HG03095 (cell line): ENCODE measurements around the gene LRG1.

Experiments used
- ATAC-seq: cut with Tn5 transposase; IDR thresholded peaks from one replicate; pipeline ENCODE4 v1.9.1; 2021; ENCODE audit warnings: moderate library complexity; ENCODE audit not compliant: unreplicated experiment

The LRG1 gene

GRCh38 chr19:4512070-4512469 lies 27.8 kb downstream of the LRG1 start:
- no peak for ATAC-seq

- no peak for ATAC-seq
These were observed 28.4 kb downstream of the LRG1 start for GRCh38 chr19:4511300-4512054.

GRCh38 chr19:4510435-4511255 lies 29.2 kb downstream of the LRG1 start:
- ATAC-seq: no peak

GRCh38 chr19:4508698-4509097 lies 31.1 kb downstream of the LRG1 start:
- no peak for ATAC-seq

- ATAC-seq: no peak
These were observed 32.0 kb downstream of the LRG1 start for GRCh38 chr19:4507804-4508203.

GRCh38 chr19:4507150-4507452 lies 32.7 kb downstream of the LRG1 start:
- ATAC-seq: no peak

GRCh38 chr19:4506449-4507149 lies 33.2 kb downstream of the LRG1 start:
- no peak for ATAC-seq

GRCh38 chr19:4505570-4506448 lies 34.0 kb downstream of the LRG1 start:
- no peak for ATAC-seq

- ATAC-seq: no peak
These were observed 34.8 kb downstream of the LRG1 start for GRCh38 chr19:4504891-4505569.

- no peak for ATAC-seq
These were observed 35.5 kb downstream of the LRG1 start for GRCh38 chr19:4504297-4504701.

- no peak for ATAC-seq
These were observed 36.0 kb downstream of the LRG1 start for GRCh38 chr19:4503825-4504170.

- ATAC-seq: no peak
These were observed 36.6 kb downstream of the LRG1 start for GRCh38 chr19:4503132-4503824.

- no peak for ATAC-seq
These were observed 37.3 kb downstream of the LRG1 start for GRCh38 chr19:4502282-4503131.

- ATAC-seq: no peak
These were observed 38.1 kb downstream of the LRG1 start for GRCh38 chr19:4501691-4502090.

GRCh38 chr19:4500841-4501591 lies 38.8 kb downstream of the LRG1 start:
- ATAC-seq: no peak

- no peak for ATAC-seq
These were observed 40.0 kb downstream of the LRG1 start for GRCh38 chr19:4499855-4500254.

GRCh38 chr19:4499318-4499717 lies 40.5 kb downstream of the LRG1 start:
- no peak for ATAC-seq

- no peak for ATAC-seq
These were observed 41.1 kb downstream of the LRG1 start for GRCh38 chr19:4498694-4499093.
